ENCODE measurements around the gene TBX15.

TBX15 gene

GRCh38 chr1:118878661-118879060, 109.5 kb downstream of the TBX15 start:
- DNase-seq, result no peak

DNA sequence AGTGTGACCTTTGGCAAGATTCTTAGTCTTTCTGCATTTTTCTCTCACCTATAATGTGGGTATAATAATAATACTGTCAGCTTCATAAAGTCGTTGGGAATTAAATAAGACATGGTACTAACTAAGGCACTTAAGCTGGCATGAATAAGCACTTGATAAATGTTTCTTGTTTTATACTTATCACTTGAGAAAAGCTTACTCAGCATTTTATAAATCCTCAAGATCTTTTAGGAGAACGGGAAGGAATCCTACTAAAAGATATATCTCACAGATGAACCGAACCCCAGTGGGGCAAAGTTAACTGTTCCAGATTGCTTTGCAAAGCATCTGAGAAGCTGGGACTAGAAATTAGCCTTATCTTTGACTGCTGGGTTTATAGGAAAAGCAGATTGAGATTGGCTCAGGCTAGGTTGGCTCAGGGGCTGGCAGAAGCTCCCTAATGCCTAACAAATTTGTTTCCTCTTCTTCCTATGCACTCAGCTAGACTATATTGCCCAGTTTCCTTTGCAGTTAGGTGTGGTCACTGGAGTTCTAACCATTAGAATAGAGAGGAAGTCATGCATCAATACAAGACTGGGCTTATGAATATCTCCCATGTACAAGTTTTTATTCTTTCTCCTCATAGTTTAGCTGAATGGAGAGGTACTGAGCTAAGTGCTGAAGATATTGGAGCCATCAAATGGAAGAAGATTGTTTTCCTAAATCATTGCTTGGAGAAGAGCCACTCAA, 110.3 kb downstream of the TBX15 start:
- no peak for DNase-seq

- no peak for DNase-seq
These were observed 116.5 kb downstream of the TBX15 start for GRCh38 chr1:118871582-118872171.

DNA sequence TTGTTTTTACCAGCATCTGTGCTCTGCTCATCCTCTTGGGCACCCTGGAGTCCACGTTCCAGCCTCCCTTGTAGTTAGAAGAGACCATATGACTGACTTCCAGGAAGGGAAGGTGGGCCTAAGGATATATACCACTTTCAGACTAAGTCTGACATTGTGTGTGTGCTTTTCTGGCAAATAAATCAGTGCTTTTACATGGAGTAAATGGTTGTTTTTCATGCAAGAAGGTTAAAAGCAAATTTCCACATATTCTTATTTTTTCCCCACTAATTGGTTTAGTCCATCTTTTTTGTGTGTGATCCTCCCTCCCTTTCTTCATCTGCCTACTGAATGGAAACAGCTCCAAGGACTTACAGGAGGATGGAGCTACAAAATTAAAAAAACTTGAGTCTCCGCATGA, 119.8 kb downstream of the TBX15 start:
- DNase-seq, result no peak

GRCh38 chr1:118866330-118866729, 121.8 kb downstream of the TBX15 start:
- no peak for DNase-seq

DNA sequence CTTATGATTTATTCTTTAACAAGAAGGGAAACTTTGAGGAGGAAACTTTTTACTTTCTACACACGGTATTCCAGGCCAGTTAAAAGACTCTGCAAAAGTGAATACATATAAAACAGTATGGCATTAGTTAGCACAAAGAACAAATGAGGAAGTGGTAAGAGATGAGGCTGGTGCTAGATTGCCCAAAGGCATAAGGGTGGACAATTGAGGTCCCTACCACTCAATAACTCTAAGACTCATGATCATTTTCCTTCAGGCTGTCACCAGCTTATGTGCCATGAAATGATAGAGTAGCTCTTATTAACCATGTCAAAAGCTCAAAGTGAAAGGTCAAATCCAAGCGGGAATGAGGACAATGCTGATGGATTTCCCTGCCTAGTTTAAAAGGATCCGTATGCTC, 124.5 kb downstream of the TBX15 start:
- no peak for DNase-seq

- no peak for DNase-seq
These were observed 125.4 kb downstream of the TBX15 start for GRCh38 chr1:118862755-118863154.

- DNase-seq, result no peak
These were observed 126.9 kb downstream of the TBX15 start for GRCh38 chr1:118861216-118861615.

- DNase-seq, result no peak
These were observed 128.1 kb downstream of the TBX15 start for GRCh38 chr1:118859999-118860398.

GRCh38 chr1:118846443-118846842, 141.7 kb downstream of the TBX15 start:
- no peak for DNase-seq

DNA sequence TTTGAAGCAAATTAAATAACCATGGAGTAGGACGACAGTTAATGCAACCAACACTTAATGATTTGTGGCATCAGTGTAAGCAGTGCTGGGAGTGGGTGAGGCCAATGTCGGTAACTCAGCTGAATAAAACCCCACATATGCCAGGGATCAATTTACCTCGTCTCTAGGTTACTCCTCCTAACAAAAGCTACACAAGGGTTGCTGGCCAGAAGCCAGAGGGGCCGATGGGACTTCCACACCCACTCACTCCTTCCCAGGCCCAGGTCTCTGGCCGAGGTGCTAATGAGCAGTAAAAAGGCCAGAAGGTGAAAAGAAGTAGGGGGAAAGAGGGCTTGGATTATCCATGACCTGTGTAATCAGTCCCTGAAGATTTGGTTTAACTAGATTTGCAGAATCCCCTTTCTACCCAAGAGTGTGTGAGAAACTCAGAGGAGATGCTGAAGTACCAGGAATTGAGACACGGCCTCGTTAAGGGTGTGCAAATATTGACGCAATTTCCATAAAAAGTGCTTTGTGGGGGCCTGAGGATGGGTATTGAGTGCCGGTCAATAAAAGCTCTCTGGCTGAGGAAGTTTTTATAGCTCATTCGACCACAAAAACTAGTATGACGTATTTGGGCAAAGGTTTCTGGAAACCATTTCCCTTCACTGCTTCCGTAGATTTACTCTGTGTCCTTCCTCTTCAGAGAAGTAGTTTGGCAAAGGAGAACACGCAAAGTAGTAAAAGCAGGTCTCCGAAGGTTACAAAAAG, 145.5 kb downstream of the TBX15 start:
- DNase-seq, result no peak

DNA sequence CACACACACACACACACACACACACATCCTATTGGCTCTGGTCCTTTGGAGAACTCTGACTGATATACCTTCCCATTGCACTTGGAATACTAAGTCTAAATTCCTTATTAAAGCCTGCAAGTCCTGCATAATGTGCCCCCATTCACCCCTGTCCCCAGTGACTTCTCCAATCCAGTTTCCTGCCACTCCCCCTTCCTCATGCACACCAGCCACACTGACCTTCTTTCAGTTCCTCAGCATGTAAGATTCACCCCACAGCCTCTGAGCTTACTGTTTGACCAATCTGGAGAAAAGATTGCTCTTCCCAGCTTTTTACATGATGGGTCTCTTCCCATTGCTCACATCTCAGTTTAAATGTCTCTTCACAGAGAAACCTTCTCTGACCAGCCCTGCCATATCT, 146.6 kb downstream of the TBX15 start:
- DNase-seq, result no peak

Measured in activated CD8-positive, alpha-beta memory T cell treated with anti-CD3 and anti-CD28 coated beads for 24 hours (primary cell).